8988T (cell line): Measurements from ENCODE around the gene PAPOLB.

ENCODE experiments used
- DNase-seq: peaks from one replicate; pipeline ENCODE4 v3.0.0; 2011

PAPOLB gene

DNA sequence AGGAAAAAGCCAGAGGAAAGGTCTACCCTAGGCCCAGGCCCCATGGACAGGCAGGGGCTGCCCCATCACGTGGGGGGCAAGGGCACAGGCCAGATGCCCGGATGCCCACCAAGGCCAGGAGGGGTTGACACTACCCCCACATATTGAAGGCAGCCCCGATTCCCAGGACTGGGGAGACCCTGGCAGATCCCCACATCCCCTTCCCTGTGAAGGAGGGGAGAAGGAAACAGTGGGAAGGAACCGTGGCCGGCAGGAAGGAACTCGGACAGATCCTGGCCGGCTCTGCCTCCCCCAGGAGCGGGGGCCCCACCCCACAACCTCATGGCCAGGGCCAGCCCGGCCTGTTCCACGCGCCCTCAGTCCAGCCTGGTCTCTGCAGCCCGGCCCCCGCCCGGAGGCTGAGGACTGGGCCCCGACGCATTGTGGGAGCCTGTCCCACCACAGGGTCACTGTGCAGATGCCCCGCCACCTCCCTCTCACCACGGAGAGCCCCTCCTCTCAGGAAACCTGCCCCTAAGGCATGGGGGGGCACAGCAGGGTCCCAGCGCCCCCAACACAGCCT is 41.3 kb downstream of the PAPOLB start:
- no peak for DNase-seq

DNA sequence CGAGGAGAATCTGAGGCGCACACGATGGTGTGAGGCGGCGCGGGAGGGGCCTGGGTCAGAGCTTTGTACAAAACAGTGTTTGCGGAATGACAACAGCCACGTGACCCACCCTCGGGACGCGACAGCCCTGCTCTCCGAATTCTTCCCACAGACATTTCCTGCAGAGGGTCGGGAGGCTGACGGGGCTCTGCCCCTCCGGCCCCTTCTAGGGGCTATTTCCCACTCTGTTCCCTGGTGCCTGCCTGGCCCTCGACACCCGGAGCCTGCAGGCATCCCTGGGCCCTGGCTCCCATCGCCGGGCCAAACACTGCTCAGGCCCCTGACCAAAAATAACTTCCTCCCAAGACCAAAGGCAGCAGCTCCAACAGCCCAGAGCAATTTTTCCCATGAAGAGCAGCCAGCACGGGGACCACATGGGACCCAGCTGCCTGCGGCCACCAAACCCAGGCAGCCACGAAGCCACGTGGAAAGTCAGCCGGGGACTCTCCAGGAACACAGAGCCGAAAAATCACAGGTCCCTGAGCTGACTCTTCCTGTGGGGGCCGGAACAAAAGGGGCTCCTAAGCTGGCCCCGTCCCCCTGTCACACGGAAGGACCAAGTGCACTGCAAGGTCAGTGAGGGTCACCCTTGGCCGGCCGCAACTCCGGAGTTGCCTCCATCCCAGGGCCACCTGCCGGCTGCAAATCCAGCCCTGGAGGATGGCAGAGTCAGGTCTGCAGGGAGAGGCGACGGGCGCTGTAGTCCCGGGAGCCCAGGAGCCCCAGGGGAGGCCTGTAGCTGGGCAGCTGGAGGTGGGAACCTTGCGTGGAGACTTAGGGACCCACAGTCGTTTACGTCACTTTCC is 42.0 kb downstream of the PAPOLB start:
- DNase-seq: no peak

DNA sequence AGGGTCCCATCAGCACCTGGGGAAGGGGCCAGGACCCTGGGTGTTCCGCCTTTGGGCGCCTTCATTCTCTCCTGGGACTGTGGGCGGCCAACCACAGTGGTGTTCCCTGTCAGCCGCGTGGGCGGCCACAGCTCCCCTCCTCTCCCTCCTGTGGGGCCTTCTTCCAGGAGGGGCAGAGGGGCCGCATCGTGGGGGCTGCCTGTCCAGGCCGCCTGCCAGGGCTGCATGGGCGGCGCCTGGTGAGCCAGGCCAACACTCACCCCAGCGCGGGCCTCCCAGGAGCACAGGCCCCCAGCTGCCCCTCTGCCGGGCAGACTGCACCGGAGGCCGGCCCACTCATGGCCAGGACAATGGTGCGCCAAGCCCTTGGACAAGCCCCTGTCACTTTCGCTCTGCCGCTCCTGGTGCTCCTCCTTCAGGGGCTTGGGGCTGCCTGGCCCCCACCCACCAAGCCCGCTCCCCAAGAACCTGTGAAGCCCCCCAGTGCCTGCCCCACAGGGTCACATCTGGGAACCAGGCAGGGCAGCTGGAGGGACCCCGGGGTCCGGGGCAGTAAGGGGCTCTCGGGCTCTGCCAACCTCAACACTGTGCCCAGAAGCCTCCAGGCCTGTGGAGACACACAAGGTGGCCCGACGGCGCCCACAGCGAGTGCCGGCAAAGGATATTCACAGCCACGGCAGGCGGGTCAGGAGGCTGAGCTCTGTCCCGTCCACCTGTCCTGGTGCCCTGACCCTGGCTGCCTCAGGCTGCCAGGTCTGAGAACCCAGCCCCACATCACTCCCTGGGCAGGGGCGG is 43.6 kb downstream of the PAPOLB start:
- DNase-seq: no peak

DNA sequence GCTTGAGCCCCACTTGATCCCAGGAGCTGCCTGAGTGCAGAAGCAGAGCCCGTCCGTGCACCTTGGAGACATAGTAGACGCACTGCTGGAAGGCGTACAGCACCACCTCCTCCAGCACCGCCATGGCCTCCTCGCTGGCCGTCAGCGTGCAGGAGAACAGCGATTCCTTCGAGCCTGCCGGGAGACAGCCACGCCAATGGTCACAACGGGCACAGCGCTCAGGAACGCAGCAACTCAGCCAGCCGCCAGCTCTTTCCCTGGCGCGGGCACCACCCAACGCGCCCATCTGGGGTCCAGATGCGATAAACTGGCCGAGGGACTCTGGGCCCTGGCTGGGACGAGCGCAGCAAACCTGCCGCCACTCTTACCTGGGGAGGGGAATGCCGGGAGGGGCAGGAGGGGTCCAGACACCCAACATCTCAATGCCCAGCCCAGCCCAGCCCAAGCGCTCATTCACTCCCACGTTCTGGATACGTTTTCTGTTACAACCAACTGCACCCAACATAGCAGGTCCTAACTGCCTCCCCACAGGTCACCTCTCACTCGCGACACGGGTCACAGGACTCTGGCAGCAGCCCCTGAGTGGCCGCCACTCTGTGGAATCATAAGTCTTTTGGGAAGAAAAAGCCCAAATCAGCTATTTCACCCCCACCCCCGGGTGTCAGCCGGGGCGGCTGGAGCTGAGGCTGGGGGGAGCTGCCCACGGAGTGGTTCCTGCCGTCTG is 44.5 kb downstream of the PAPOLB start:
- no peak for DNase-seq

DNA sequence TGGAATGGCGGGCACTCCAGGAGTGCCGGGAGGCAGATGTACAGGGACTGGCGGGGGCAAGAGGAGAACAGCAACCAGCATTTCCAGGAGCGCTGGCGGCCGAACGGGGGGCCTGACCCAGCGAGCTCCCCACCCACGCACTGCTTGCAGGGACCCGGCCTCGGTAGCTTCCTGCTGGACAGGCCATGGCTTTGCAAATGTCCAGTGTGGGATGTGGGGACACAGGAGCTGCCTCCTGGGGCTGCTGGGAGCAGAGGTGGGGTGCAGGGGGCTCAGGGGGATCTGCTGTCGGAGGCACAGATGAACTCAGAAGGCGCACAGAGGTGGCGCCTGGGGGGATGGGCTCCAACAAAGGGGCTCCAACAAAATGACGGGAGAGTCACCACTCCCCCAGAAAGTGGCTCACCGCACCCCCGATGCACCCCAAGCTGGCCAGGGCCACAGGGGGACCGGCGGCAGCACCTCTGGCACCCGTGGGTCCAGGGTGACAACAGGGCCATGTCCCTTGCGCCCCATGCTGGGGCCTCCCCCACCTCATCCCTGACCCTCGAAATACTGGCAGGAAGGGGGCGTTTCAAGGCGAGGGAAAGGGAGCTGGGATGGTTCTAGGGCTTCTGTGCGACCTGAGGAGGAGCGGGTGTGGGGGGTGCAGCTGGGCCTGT is 45.3 kb downstream of the PAPOLB start:
- no peak for DNase-seq

DNA sequence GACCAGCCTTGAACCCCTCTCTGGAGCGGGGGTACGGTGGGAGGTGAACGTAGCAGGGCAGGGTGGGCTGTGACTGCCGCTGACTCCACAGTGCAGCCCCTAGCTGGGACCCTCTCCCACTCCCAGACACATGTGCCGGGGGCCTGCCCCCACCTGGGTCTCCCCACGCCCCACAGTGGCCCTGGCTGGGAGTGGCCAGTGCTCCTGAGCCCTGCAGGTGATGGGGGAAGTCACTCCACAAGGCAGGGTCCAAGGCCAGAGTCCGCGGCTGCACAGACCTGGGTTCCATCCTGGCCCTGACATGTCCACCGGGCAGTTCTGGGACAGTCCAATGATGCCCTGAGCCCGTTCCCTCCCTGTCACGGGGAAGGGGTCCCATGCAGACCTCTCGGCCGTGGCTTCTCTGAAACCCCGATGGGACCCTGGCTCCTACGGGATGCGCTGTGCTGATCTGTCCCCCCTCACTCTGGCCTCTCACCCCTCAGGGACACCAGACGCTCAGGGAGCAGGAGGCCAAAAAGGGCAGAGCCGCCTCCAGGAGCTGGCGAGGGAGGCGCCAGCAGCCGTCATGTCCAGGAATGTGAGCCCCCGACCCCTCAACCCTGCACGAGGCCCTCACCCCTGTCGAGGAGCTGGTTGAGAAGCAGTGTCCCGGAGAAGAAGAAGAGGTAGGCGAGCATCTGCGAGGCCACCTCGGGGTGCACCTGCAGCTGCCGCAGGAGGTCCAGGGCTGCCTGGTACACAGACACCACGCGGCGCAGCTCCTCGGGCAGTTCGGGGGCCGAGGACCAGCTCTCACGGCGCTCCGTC is 46.0 kb downstream of the PAPOLB start:
- no peak for DNase-seq

DNA sequence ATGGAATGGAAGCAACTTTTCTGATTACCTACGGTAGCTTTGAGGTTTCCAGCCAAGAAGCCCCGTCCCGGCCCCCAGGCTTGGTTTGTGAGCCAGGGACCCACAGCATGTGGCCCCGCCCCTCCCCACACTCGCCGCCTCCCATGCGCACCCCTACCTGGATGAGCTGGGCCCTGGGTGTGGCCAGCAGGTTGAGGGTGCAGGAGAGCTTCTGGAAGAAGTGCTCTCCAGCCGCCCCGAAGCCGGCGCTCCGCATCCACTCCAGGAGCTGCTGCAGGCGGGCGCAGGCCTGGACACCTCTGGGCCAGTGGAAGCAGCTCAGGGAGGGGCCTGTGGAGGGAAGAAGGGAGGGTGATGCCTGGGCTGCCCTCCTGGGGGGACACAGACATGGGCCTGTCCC is 46.7 kb downstream of the PAPOLB start:
- no peak for DNase-seq

DNA sequence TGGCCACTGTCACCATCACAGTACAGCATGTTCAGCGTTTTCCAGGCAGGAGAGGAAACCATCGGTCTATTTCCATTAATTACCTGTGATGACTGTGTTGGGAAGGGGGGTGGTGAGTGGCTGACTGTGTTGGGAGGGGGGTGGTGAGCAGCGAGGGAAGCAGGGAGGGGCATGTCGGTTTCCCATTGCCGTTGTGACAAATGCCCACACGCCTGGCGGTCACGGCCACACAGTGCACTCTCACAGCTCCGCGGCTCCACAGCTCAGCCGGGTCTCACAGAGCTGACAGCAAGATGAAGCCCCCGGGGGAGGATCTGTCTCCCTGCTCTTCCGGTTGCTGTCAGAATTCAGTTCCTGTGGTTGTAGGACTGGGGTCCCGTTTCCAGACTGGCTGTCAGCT is 47.4 kb downstream of the PAPOLB start:
- DNase-seq: no peak

DNA sequence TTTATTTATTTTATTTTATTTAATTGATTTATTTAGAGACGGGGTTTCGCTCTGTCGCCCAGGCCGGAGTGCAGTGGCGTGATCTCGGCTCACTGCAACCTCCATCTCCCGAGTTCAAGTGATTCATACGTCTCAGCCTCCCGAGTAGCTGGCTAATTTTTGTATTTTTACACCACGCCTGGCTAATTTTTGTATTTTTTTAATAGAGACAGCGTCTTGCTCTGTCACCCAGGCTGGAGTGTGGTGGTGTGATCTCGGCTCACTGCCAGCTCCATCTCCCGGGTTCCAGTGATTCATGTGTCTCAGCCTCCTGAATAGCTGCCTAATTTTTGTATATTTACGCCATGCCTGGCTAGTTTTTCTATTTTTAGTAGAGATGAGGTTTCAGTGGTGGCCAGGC is 52.2 kb downstream of the PAPOLB start:
- no peak for DNase-seq

DNA sequence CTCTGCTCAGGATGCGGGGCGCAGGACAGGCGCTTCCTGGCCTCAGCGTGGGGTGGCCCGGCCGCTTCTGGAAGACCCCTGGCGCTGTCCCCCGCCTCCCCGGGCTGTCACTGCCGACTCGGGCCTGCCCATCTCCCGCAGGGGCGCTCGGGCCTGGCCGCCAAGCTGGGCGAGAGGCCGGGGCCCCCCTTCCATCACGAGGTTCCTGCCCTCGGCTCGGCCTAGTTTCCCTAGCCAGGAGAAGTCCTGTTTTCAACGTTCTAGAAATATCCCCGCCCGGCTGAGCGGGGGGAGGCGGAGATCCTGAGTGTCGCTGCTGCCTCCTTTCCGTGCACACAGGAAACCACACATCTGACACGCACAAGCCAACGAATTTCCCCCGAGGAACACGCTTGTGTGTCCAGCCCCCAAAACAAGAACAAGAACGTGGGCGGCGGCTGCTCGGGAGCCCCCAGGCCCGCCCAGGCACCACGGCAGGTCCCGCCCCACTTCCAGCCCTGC is 52.7 kb downstream of the PAPOLB start:
- DNase-seq: no peak

DNA sequence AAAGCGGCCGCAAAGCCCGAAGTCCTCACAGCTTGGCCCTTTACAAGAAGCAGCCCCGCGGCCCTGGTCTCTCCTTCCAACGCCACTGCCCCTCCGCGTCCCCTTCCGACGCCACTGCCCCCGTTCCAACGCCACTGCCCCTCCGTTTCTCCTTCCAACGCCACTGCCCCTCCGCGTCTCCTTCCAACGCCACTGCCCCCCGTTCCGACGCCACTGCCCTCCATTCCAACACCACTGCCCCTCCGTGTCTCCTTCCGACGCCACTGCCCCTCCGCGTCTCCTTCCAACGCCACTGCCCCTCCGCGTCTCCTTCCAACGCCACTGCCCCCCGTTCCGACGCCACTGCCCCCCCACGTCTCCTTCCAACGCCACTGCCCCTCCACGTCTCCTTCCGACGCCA is 53.3 kb downstream of the PAPOLB start:
- DNase-seq: no peak

DNA sequence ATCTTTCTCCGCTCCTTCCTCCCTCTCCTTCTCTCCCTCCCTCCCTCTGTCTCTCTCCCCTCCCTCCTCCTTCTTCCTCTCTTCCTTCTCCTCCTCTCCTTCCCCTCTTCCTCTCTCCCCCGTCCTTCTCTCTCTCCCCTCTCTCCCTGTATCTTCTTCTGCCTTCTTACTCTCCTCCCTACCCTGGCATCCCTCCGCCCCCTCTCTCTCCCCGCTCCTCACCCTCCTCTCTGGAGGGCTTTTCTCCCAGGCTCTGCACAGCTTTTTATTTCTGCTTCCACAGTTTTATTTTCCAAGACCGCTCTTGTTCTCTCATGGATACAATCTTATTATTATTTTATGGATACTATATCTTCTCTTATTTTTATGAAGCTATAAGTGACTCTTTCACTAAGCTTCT is 53.8 kb downstream of the PAPOLB start:
- DNase-seq: no peak
